ENCODE results near the gene CA5A. TPM values are rescaled to one million over a fixed set of nuclear protein-coding genes. Genes with fewer than 3 reads are reported as not detected.
"Not testable (repeated sequence)": the region's sequence is repeated elsewhere in the genome, so short reads cannot be mapped to it uniquely, and the experiment has no call there.

The CA5A gene
- polyA plus RNA-seq, 2 of the 4 experiments (the other 2 are of a cell fraction) = not detected

GRCh38 chr16:87933140-87933495 is 3.2 kb downstream of the CA5A start:
- no peak overlapping the region for H3K4me3 ChIP-seq
- ChIA-PET CTCF (no interaction called here), POLR2A (no interaction called here)
- H3K4me2 ChIP-seq = no peak overlapping the region
- H3K27ac ChIP-seq = no peak overlapping the region
- no peak for ATAC-seq
- 84% methylated on average over 3 of the region's 3 CpGs for WGBS (ENCODE audit: missing lambda C conversion rate)
- no peaks in the 10 kb centered on the region; the same call in 2 of the 3 replicates for H3K9me3 ChIP-seq
- no peak for DNase-seq (ENCODE audit: low read depth in 1 of 2, low spot score in 1 of 2)
- no peaks in the 10 kb centered on the region for H3K4me1 ChIP-seq
- TF ChIP-seq ZC3H11A (IDR thresholded peaks at IDR 0.05) = no peak
- no peak for TF ChIP-seq ELK1 (IDR thresholded peaks at IDR 0.05; ENCODE audit: low read depth, low read length)
- TF ChIP-seq CBX2 (IDR thresholded peaks at IDR 0.05; ENCODE audit: borderline replicate concordance, low read depth) = no peak
- TF ChIP-seq BCL3 (IDR thresholded peaks at IDR 0.05) = no peak
- no peak for TF ChIP-seq JUNB (IDR thresholded peaks at IDR 0.05)
- TF ChIP-seq EP300 (IDR thresholded peaks at IDR 0.05) = no peak
- no peak for TF ChIP-seq ZNF302 (CRISPR knock-in tag; IDR thresholded peaks at IDR 0.05)
- TF ChIP-seq TP53 (CRISPR knock-in tag; IDR thresholded peaks at IDR 0.05) = no peak
- no peak for TF ChIP-seq E2F6 (IDR thresholded peaks at IDR 0.05; ENCODE audit: borderline replicate concordance, low read depth)
- TF ChIP-seq RNF2 (IDR thresholded peaks at IDR 0.05; ENCODE audit: borderline replicate concordance, low read depth) = no peak
- no peak for TF ChIP-seq EHMT2 (IDR thresholded peaks at IDR 0.05; ENCODE audit: low read depth)
- no peak for FAIRE-seq

GRCh38 chr16:87932475-87933139 is 3.7 kb downstream of the CA5A start:
- H3K4me1 ChIP-seq; H3K4me3 ChIP-seq; H3K27ac ChIP-seq; ATAC-seq; POLR2A ChIA-PET; DNase-seq (ENCODE audit: low read depth in 1 of 2, low spot score in 1 of 2); FAIRE-seq; H3K4me2 ChIP-seq; H3K9me3 ChIP-seq; CTCF ChIA-PET: not testable (repeated sequence)
- 88% methylated on average over 15 of the region's 17 CpGs for WGBS (ENCODE audit: missing lambda C conversion rate)

GRCh38 chr16:87931504-87931903 is 4.8 kb downstream of the CA5A start:
- ATAC-seq = no peak
- no peak for FAIRE-seq
- H3K4me2 ChIP-seq = no peak overlapping the region
- WGBS (ENCODE audit: missing lambda C conversion rate) = 91% methylated on average over 17 of the region's 17 CpGs
- H3K27ac ChIP-seq = no peak overlapping the region
- ChIA-PET POLR2A (no interaction called here), CTCF (interaction anchor here (0.7 to 1.0 kb wide), 2 partner anchors 21 to 80 kb away, joined by 4 read pairs; no protein-coding TSS in a partner anchor)
- H3K9me3 ChIP-seq = no peaks in the 10 kb centered on the region; the same call in 2 of the 3 replicates
- H3K4me1 ChIP-seq = no peaks in the 10 kb centered on the region
- H3K4me3 ChIP-seq = no peak overlapping the region
- DNase-seq (ENCODE audit: low read depth in 1 of 2, low spot score in 1 of 2) = no peak
- TF ChIP-seq ZC3H11A (IDR thresholded peaks at IDR 0.05) (no peak), PHF8 (IDR thresholded peaks at IDR 0.05; ENCODE audit: borderline replicate concordance, low read depth) (no peak), SMC3 (IDR thresholded peaks at IDR 0.05) (no peak), USF2 (IDR thresholded peaks at IDR 0.05) (no peak), REST (IDR thresholded peaks at IDR 0.05) (no peak), MAX (IDR thresholded peaks at IDR 0.05) (no peak), HDAC2 (IDR thresholded peaks at IDR 0.05) (no peak), KDM1A (IDR thresholded peaks at IDR 0.05; ENCODE audit: low read depth) (no peak), CTCF (IDR thresholded peaks at IDR 0.05) (no peak), FOXS1 (CRISPR knock-in tag; IDR thresholded peaks at IDR 0.05) (no peak), NPAS2 (CRISPR knock-in tag; IDR thresholded peaks at IDR 0.05; ENCODE audit: borderline replicate concordance) (no peak), FOSB (CRISPR knock-in tag; IDR thresholded peaks at IDR 0.05) (no peak), HES2 (IDR thresholded peaks at IDR 0.05) (no peak), CEBPB (IDR thresholded peaks at IDR 0.05) (no peak)

Data from A549 (cell line).